ENCODE measurements around the gene CDK6. TPM values are rescaled to one million over a fixed set of nuclear protein-coding genes. Genes with fewer than 3 reads are reported as not detected.

CDK6 gene
- total and polyA plus RNA-seq, 2 of the 8 experiments (the other 6 are each of a cell fraction or from before 2014, with no cell fraction given): 5.9 to 18.9 TPM

GRCh38 chr7:92767437-92767836, 68.9 kb downstream of the CDK6 start (continued):
- TF ChIP-seq, protein P1, sequence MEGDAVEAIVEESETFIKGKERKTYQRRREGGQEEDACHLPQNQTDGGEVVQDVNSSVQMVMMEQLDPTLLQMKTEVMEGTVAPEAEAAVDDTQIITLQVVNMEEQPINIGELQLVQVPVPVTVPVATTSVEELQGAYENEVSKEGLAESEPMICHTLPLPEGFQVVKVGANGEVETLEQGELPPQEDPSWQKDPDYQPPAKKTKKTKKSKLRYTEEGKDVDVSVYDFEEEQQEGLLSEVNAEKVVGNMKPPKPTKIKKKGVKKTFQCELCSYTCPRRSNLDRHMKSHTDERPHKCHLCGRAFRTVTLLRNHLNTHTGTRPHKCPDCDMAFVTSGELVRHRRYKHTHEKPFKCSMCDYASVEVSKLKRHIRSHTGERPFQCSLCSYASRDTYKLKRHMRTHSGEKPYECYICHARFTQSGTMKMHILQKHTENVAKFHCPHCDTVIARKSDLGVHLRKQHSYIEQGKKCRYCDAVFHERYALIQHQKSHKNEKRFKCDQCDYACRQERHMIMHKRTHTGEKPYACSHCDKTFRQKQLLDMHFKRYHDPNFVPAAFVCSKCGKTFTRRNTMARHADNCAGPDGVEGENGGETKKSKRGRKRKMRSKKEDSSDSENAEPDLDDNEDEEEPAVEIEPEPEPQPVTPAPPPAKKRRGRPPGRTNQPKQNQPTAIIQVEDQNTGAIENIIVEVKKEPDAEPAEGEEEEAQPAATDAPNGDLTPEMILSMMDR (IDR thresholded peaks at IDR 0.05; ENCODE audit: control extremely low read depth in 1 of 3, insufficient read depth in 1 of 3, low read depth in 1 of 3, low read length in 3 of 3): no peak
- no peak for TF ChIP-seq HDAC6 (IDR thresholded peaks at IDR 0.05; ENCODE audit: low read depth, low read length)
- TF ChIP-seq EGR1 (IDR thresholded peaks at IDR 0.05; ENCODE audit: borderline replicate concordance, low read depth, low read length): no peak
- no peak for TF ChIP-seq CREB1 (IDR thresholded peaks at IDR 0.05)
- no peak for TF ChIP-seq JUN (IDR thresholded peaks at IDR 0.05; ENCODE audit: low read depth, low read length)
- TF ChIP-seq CHD2 (IDR thresholded peaks at IDR 0.05; ENCODE audit: low read length): no peak
- no peak for TF ChIP-seq BRCA1 (IDR thresholded peaks at IDR 0.05; ENCODE audit: low read depth, low read length)

Data from H1 (cell line).